ENCODE data around the gene STK31.
"Not testable (repeated sequence)": the region's sequence is repeated elsewhere in the genome, so short reads cannot be mapped to it uniquely, and the experiment has no call there.

The STK31 gene

DNA sequence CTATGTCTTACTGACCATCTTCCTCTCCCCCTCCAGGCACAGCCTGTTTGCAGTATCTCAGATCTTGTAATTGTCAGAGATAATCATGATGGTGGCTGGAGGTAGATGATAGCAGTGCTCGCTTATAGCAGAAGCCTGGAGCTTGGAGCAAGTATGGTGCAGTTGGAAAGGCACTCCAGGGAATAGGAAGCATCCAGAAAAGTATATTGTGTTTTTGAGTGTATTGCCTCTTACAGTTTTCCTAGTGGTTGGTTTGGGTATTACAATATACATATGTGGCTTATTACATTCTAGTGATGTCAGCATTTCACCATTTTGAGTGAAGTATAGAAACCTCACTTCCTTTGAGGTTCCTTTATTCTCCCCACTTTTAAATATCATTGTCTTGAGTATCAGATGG lies 101.5 kb downstream of the STK31 start:
- Histone ChIP-seq H3K4me1 (ENCODE audit: insufficient read depth, poor library complexity, severe bottlenecking) (no peaks in the 10 kb centered on the region), H3K9me3 (ENCODE audit: severe bottlenecking) (peaks cover 6% of the 10 kb centered on the region), H3K27ac (ENCODE audit: poor library complexity, severe bottlenecking) (no peak overlapping the region), H3K36me3 (ENCODE audit: low read depth) (no peaks in the 10 kb centered on the region), H3K4me3 (ENCODE audit: severe bottlenecking) (no peak overlapping the region), H3K27me3 (ENCODE audit: insufficient read depth, poor library complexity, severe bottlenecking) (no peaks in the 10 kb centered on the region)
- TF ChIP-seq, protein P1, sequence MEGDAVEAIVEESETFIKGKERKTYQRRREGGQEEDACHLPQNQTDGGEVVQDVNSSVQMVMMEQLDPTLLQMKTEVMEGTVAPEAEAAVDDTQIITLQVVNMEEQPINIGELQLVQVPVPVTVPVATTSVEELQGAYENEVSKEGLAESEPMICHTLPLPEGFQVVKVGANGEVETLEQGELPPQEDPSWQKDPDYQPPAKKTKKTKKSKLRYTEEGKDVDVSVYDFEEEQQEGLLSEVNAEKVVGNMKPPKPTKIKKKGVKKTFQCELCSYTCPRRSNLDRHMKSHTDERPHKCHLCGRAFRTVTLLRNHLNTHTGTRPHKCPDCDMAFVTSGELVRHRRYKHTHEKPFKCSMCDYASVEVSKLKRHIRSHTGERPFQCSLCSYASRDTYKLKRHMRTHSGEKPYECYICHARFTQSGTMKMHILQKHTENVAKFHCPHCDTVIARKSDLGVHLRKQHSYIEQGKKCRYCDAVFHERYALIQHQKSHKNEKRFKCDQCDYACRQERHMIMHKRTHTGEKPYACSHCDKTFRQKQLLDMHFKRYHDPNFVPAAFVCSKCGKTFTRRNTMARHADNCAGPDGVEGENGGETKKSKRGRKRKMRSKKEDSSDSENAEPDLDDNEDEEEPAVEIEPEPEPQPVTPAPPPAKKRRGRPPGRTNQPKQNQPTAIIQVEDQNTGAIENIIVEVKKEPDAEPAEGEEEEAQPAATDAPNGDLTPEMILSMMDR (IDR thresholded peaks at IDR 0.05; ENCODE audit: poor library complexity, severe bottlenecking) = no peak
- no peak for ATAC-seq (ENCODE audit: low read depth)
- no peak for DNase-seq (ENCODE audit: low spot score)

GRCh38 chr7:23828125-23828524 lies 118.1 kb downstream of the STK31 start:
- not testable (repeated sequence) for H3K36me3 ChIP-seq (ENCODE audit: low read depth); DNase-seq (ENCODE audit: low spot score); H3K4me3 ChIP-seq (ENCODE audit: severe bottlenecking); H3K9me3 ChIP-seq (ENCODE audit: severe bottlenecking); H3K27me3 ChIP-seq (ENCODE audit: insufficient read depth, poor library complexity, severe bottlenecking); ATAC-seq (ENCODE audit: low read depth); H3K4me1 ChIP-seq (ENCODE audit: insufficient read depth, poor library complexity, severe bottlenecking); H3K27ac ChIP-seq (ENCODE audit: poor library complexity, severe bottlenecking)

- not testable (repeated sequence) for DNase-seq (ENCODE audit: low spot score); H3K36me3 ChIP-seq (ENCODE audit: low read depth); H3K27ac ChIP-seq (ENCODE audit: poor library complexity, severe bottlenecking); H3K27me3 ChIP-seq (ENCODE audit: insufficient read depth, poor library complexity, severe bottlenecking); H3K9me3 ChIP-seq (ENCODE audit: severe bottlenecking); ATAC-seq (ENCODE audit: low read depth); H3K4me1 ChIP-seq (ENCODE audit: insufficient read depth, poor library complexity, severe bottlenecking); H3K4me3 ChIP-seq (ENCODE audit: severe bottlenecking)
These were observed 122.7 kb downstream of the STK31 start for GRCh38 chr7:23832733-23833132.

- H3K4me1 ChIP-seq (ENCODE audit: insufficient read depth, poor library complexity, severe bottlenecking) = no peaks in the 10 kb centered on the region
- TF ChIP-seq, protein P1 (IDR thresholded peaks at IDR 0.05; ENCODE audit: poor library complexity, severe bottlenecking) = no peak
- ATAC-seq (ENCODE audit: low read depth) = no peak
These were observed 123.4 kb downstream of the STK31 start for GRCh38 chr7:23833405-23833804.

DNA sequence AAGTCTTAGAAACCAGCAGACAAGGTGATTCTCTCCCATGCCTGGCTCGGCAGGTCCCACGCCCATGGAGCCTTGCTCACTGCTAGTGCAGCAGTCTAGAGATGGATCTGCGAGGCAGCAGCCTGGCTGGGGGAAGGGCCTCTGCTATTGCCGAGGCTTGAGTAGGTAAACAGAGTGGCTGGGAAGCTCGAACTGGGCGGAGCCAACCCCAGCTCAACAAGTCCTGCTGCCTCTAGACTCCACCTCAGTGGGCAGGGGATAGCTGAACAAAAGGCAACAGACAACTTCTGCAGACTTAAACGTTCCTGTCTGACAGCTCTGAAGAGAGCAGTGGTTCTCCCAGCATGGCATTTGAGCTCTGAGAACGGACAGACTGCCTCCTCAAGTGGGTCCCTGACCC lies 134.8 kb downstream of the STK31 start:
- H3K4me1 ChIP-seq (ENCODE audit: insufficient read depth, poor library complexity, severe bottlenecking); H3K9me3 ChIP-seq (ENCODE audit: severe bottlenecking); ATAC-seq (ENCODE audit: low read depth); H3K27me3 ChIP-seq (ENCODE audit: insufficient read depth, poor library complexity, severe bottlenecking); H3K36me3 ChIP-seq (ENCODE audit: low read depth); DNase-seq (ENCODE audit: low spot score); H3K4me3 ChIP-seq (ENCODE audit: severe bottlenecking); H3K27ac ChIP-seq (ENCODE audit: poor library complexity, severe bottlenecking): not testable (repeated sequence)

More at GRCh38 chr7:23833405-23833804, 123.4 kb downstream of the STK31 start:
- Histone ChIP-seq H3K9me3 (ENCODE audit: severe bottlenecking) (no peaks in the 10 kb centered on the region), H3K4me3 (ENCODE audit: severe bottlenecking) (no peak overlapping the region), H3K36me3 (ENCODE audit: low read depth) (no peaks in the 10 kb centered on the region), H3K27me3 (ENCODE audit: insufficient read depth, poor library complexity, severe bottlenecking) (no peaks in the 10 kb centered on the region), H3K27ac (ENCODE audit: poor library complexity, severe bottlenecking) (no peak overlapping the region)
- no peak for DNase-seq (ENCODE audit: low spot score)

DNA sequence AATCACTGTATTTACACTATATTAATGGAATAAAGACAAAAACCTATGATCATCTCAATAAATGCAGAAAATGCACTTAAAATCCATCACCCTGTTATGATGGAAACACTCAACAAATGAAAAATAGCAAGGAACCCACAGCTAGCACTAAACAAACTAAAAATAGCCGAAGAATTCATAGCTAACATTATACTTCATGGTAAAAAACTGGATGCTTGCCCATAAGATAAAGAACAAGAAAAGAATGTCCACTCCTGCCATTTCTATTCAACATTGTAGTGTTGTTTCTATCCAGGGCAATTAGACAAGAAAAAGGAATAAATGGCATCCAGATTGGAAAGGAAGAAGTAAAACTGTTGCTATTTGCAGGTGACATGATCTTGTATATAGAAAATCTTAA lies 142.1 kb downstream of the STK31 start:
- Histone ChIP-seq H3K36me3 (ENCODE audit: low read depth) (no peaks in the 10 kb centered on the region), H3K9me3 (ENCODE audit: severe bottlenecking) (no peaks in the 10 kb centered on the region), H3K27me3 (ENCODE audit: insufficient read depth, poor library complexity, severe bottlenecking) (peaks cover 3% of the 10 kb centered on the region), H3K4me1 (ENCODE audit: insufficient read depth, poor library complexity, severe bottlenecking) (no peaks in the 10 kb centered on the region), H3K4me3 (ENCODE audit: severe bottlenecking) (no peak overlapping the region), H3K27ac (ENCODE audit: poor library complexity, severe bottlenecking) (no peak overlapping the region)
- TF ChIP-seq, protein P1 (IDR thresholded peaks at IDR 0.05; ENCODE audit: poor library complexity, severe bottlenecking) = no peak
- ATAC-seq (ENCODE audit: low read depth) (no peak), DNase-seq (ENCODE audit: low spot score) (no peak)

Measured in RWPE2 (cell line).